ENCODE data around the gene RBBP8. TPM values are rescaled to one million over a fixed set of nuclear protein-coding genes. Genes with fewer than 3 reads are reported as not detected.

RBBP8 gene
- total RNA-seq, 1 donor from 2014 or later: 6.7 TPM

- Histone ChIP-seq H3K9me3 (replicated peaks) (no peaks in the 10 kb centered on the region), H3K27me3 (ENCODE audit: low read depth) (peaks cover 46% of the 10 kb centered on the region), H3K36me3 (no peaks in the 10 kb centered on the region), H3K27ac (replicated peaks) (no peak overlapping the region), H3K4me3 (no peak overlapping the region), H3K4me1 (no peaks in the 10 kb centered on the region)
- intact Hi-C loops (cut with micrococcal nuclease): no loop called here
- no peak for DNase-seq
- TF ChIP-seq CTCF (IDR thresholded peaks at IDR 0.05; ENCODE audit: borderline replicate concordance): no peak
These were observed 128.9 kb downstream of the RBBP8 start for GRCh38 chr18:23062011-23062410.

- intact Hi-C loops (cut with micrococcal nuclease): no loop called here
- H3K9me3 ChIP-seq (replicated peaks): no peaks in the 10 kb centered on the region
- H3K4me3 ChIP-seq: no peak overlapping the region
- H3K27ac ChIP-seq (replicated peaks): no peak overlapping the region
- no peak for TF ChIP-seq CTCF (IDR thresholded peaks at IDR 0.05; ENCODE audit: borderline replicate concordance)
- no peaks in the 10 kb centered on the region for H3K4me1 ChIP-seq
- H3K27me3 ChIP-seq (ENCODE audit: low read depth): peaks cover 31% of the 10 kb centered on the region
- DNase-seq: no peak
- H3K36me3 ChIP-seq: no peaks in the 10 kb centered on the region
These were observed 130.4 kb downstream of the RBBP8 start for GRCh38 chr18:23063502-23063901.

GRCh38 chr18:23065234-23065806 is 132.2 kb downstream of the RBBP8 start:
- Histone ChIP-seq H3K4me3 (no peak overlapping the region), H3K9me3 (replicated peaks) (no peaks in the 10 kb centered on the region), H3K27ac (replicated peaks) (no peak overlapping the region), H3K4me1 (no peaks in the 10 kb centered on the region), H3K36me3 (no peaks in the 10 kb centered on the region), H3K27me3 (ENCODE audit: low read depth) (peaks cover 20% of the 10 kb centered on the region)
- no peak for DNase-seq
- intact Hi-C loops (cut with micrococcal nuclease): no loop called here
- TF ChIP-seq CTCF (IDR thresholded peaks at IDR 0.05; ENCODE audit: borderline replicate concordance): no peak

GRCh38 chr18:23066060-23066459 is 132.9 kb downstream of the RBBP8 start:
- DNase-seq: no peak
- intact Hi-C loops (cut with micrococcal nuclease): no loop called here

GRCh38 chr18:23066504-23067039 is 133.4 kb downstream of the RBBP8 start:
- TF ChIP-seq CTCF (IDR thresholded peaks at IDR 0.05; ENCODE audit: borderline replicate concordance): no peak
- no peak overlapping the region for H3K27ac ChIP-seq (replicated peaks)
- no peaks in the 10 kb centered on the region for H3K4me1 ChIP-seq
- H3K4me3 ChIP-seq: no peak overlapping the region
- H3K36me3 ChIP-seq: no peaks in the 10 kb centered on the region
- no peak for DNase-seq
- intact Hi-C loops (cut with micrococcal nuclease): no loop called here
- H3K27me3 ChIP-seq (ENCODE audit: low read depth): peaks cover 8% of the 10 kb centered on the region
- no peaks in the 10 kb centered on the region for H3K9me3 ChIP-seq (replicated peaks)

More at GRCh38 chr18:23066060-23066459, 132.9 kb downstream of the RBBP8 start:
- H3K36me3 ChIP-seq: no peaks in the 10 kb centered on the region
- no peak for TF ChIP-seq CTCF (IDR thresholded peaks at IDR 0.05; ENCODE audit: borderline replicate concordance)
- no peak overlapping the region for H3K27ac ChIP-seq (replicated peaks)
- no peaks in the 10 kb centered on the region for H3K9me3 ChIP-seq (replicated peaks)
- H3K4me3 ChIP-seq: no peak overlapping the region
- no peaks in the 10 kb centered on the region for H3K4me1 ChIP-seq
- peaks cover 13% of the 10 kb centered on the region for H3K27me3 ChIP-seq (ENCODE audit: low read depth)
